GM21367 (cell line): ENCODE results near the gene KRT32.
A peak's percentile ranks its signal among the peaks of the same experiment; 100 is the strongest.

ENCODE experiments used
- ATAC-seq: cut with Tn5 transposase; IDR thresholded peaks from one replicate; pipeline ENCODE4 v1.9.1; 2021; ENCODE audit not compliant: unreplicated experiment

Gene KRT32

GRCh38 chr17:41466988-41467387, at the start of gene KRT32:
Gene KRT32, minus strand, starts transcription at chr17:41467386. Its CDS starts 61 bp downstream, at chr17:41467325.
- ATAC-seq, result no peak

GRCh38 chr17:41516830-41517283, 49.7 kb upstream of the KRT32 start:
- ATAC-seq, result no peak

DNA sequence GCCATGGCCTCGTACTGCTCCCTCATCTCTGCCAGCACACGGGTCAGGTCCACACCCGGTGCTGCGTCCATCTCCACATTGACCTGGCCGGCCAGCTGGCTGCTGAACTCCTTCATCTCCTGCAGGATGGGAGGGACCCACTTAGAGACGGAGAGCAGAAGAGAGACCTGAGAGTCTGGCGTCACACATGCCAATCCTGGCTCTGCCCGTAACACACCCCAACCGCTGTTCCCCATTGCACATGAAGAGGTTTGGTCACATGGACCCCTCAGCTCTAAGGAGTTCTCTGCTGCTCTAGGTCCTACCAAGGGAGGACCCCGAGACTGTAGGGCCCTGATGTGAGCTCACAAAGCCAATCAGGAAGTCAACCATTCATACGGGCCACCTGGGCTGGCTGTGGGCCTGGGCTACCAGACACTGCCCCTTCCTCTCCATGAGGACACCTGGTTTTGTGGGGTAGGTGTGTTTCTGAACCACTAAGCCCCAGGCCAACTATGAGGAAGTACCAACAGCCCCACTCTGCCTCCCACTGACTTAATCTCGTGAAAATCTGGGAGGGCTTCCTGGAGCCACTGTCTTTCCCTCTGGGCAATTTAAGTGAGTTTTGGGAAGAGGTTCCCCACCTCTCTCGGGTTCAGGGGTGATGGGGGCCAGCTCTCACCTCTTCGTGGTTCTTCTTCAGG, 49.1 kb upstream of the KRT32 start:
- ATAC-seq, result no peak

DNA sequence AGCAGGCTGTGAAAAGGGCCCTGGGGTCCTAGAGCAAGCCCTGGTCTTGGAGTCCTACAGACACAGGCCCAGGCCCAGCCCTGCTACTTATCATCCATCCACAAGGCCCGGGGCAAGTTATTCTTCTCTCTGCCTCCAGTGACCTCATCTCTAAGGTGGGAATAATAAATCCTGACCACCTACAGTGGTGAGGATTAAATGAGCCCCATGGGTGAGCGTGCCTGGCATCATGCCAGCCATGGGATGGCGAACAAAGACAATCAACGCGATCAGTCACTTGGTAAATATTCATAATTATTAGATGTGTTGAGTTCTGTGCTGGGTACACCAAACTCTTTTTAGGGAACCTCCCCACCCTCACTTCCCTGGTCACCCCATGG, 46.0 kb upstream of the KRT32 start:
- no peak for ATAC-seq

DNA sequence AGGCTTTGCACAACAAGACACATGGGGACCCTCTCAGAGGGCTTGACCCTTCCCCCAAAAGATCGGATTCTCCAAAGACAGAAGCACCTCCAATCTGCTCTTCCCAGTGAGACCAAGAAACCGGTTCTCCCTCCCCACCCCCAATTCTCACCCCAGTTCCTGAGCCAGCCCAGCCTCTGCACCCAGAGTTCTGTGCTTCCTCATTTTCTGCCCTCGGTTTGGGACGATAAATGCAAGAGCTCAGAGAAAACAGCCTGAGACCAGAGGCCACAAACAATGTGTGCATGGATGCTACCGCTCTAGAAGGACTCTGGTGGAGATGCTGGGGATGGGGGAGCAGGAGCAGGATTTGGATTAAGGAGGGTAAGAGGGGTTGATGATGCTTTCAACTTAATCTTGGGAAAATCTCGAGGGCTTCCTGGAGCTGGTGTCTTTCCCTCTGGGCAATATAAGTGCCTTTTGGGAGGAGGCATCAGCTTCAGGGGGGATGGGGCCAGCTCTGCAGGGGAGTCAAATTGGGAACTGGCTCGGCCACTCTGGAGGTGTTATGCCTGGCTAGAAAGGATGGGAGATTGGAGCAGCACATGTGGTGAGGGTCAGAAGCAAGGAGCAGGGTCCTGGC, 45.5 kb upstream of the KRT32 start:
- no peak for ATAC-seq

DNA sequence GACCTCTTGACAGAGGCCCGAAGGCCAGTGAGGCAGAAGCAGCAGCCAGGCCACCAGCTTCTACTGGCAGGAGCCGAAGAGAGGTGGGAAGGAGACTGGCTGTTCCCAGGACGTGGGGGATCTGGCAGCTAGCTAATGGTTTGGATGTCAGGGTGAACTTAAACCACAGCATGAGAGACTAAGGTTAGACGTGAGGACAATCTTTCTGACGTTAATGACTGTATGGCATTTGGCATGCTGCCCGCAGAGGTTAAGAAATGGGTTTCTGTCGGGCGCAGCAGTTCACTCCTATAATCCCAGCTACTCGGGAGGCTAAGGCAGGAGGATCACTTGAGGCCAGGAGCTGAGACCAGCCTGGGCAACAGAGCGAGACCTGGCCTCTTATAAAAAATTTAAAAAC, 44.5 kb upstream of the KRT32 start:
- ATAC-seq, result no peak

DNA sequence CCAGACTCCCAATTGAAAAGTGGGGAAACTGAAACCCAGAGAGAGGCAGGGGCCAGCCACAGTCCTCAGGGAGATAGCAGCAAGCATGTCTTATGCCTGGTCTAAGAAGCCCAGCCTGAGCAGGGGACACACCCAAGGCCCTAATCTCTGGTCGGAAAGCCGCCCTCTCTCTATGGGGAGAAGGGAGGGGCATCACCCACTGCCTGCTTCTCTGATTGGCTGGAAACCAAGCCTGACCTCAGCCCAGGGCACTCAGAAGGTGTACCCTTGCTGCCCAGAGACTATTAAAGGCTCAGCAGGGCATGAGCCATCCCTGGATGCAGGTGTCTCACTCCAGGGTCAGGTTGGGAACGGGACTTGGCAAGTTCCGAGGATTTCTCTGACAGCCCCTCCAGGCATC, 43.9 kb upstream of the KRT32 start:
- ATAC-seq, result no peak

GRCh38 chr17:41510251-41511065, 43.3 kb upstream of the KRT32 start:
- ATAC-seq, result no peak

GRCh38 chr17:41507315-41507880, 40.2 kb upstream of the KRT32 start:
- no peak for ATAC-seq

- no peak for ATAC-seq
These were observed 38.9 kb upstream of the KRT32 start for GRCh38 chr17:41505809-41506767.

DNA sequence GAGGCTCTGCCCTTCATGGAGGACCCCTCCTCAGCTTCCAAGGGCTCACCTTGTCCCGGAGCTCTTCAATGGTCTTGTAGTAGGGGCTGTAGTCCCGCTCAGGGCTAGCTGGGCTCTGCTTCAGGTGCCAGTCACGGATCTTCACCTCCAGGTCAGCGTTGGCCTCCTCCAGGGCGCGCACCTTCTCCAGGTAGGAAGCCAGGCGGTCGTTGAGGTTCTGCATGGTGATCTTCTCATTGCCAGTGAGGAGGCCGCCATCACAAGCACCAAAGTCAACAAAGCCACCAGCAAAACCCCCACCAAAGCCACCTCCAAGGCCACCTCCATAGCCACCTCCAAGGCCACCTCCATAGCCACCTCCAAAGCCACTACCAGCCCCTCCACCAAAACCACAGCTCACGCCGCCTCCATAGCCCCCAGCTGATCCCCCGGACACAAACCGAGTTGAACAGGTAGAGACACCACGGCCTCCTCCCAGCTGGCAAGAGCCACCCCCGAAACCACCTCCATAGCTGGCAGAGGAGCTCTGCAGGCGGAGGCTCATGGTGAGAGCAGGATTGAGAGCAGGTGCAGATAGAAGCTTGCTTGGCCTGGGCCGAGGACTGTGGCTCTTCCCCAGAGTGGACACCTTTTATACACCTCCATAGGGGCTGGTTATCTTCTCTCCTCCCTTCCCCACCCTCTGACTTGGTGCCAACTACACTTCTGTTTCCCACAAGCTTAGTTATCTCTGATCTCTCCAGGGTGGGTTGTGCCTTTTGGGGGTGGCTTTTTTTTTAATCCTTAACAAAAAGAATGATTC, 38.0 kb upstream of the KRT32 start, which contains the start of gene KRT13:
Gene KRT13, minus strand, starts transcription at position 606 of the 802 bp plus-strand sequence. Its CDS starts 62 bp downstream, at position 544.
- ATAC-seq, result no peak

GRCh38 chr17:41504246-41504977, 37.2 kb upstream of the KRT32 start:
- no peak for ATAC-seq

- ATAC-seq, result no peak
These were observed 36.0 kb upstream of the KRT32 start for GRCh38 chr17:41503202-41503601.

DNA sequence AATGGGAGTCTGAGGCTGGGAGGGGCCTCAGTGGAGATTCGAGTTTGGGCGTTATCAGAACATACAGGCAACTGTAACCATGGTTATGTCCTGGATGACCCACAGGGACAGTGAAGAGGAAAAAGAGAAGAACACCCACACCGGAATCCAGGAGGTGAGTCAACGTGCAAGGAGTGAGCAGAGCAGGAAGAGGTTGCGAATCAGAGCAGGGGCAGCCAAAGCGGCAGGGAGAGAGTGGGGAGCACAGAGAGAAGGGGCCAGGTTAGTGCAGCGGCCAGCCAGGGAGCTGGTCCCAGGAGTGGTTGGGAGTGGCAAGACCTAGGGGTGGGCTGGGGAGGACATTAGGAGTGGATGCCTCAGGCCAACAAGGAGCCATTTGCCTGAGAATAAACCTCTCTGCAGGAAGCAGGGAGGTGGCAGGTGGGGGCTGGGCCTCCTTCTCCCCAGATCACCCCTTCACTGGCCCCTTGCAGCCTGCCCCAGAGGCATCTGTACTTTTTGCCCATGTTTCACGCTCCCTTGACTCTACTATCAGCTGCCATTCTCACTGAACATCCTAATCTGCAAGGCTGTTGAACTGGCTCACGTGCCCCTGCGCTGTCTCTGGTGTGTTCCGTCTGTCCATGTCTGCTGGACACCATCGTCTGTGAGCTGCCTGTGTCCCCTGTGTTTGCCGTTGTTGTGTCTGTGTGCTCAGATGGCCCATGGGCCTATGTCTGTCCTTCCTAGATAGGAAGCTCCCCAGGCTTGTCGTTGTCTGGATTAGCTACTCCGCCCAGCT, 33.1 kb upstream of the KRT32 start:
- no peak for ATAC-seq

GRCh38 chr17:41499714-41500113, 32.5 kb upstream of the KRT32 start:
- ATAC-seq, result no peak

GRCh38 chr17:41498276-41498675, 31.1 kb upstream of the KRT32 start:
- ATAC-seq, result no peak

GRCh38 chr17:41496803-41497484, 29.8 kb upstream of the KRT32 start:
- peak; percentile 70 for ATAC-seq
